SK-N-SH (cell line): ENCODE measurements around the gene NCK1. TPM values are rescaled to one million over a fixed set of nuclear protein-coding genes. Genes with fewer than 3 reads are reported as not detected.
"Not testable (repeated sequence)": the region's sequence is repeated elsewhere in the genome, so short reads cannot be mapped to it uniquely, and the experiment has no call there.

Experiments used
- CTCF ChIA-PET: fragments of 300-600, 350-600 bp; formaldehyde crosslinking; extraction: SDS; loops from one replicate; lab custom pipeline; 2021; lab: Yijun Ruan, JAX
- POLR2A ChIA-PET: fragments of 350-600 bp; sonication (Branson Sonifier 250); formaldehyde crosslinking; extraction: SDS; loops from one replicate; lab custom pipeline; 2020; ENCODE audit warnings: antibody characterized with exemption, inconsistent platforms; lab: Yijun Ruan, JAX
- DNase-seq: peaks from one replicate; pipeline ENCODE4 v3.0.0; 2012
- H2AFZ ChIP-seq: fragments of 200-600 bp; sonication (generic); 2 replicates; pipeline ENCODE4 v1.8.1; 2016; ENCODE audit warnings: antibody characterized with exemption, mild to moderate bottlenecking, low read depth
- H3F3A ChIP-seq: fragments of 200-600 bp; sonication (generic); replicated peaks from 2 replicates; pipeline ENCODE3; 2016; ENCODE audit warnings: antibody characterized with exemption, mild to moderate bottlenecking; ENCODE audit not compliant: insufficient read depth
- H3K27ac ChIP-seq, 2 experiments: fragments of 200-500 bp in 1 of 2; fragments of 200-600 bp in 1 of 2; sonication (Bioruptor generic) in 1 of 2; sonication (generic), shearing (Covaris generic) in 1 of 2; 2 replicates each; pipeline versions ENCODE4 v1.5.1 to v1.6.1; 2014 to 2016; ENCODE audit warnings: low read depth in 2 of 2, inconsistent platforms in 1 of 2, low read length in 1 of 2, mild to moderate bottlenecking in 1 of 2, mixed read lengths in 1 of 2
- H3K27me3 ChIP-seq: fragments of 200-600 bp; sonication (generic), shearing (Covaris generic); 2 replicates; pipeline ENCODE4 v1.6.1; 2016; ENCODE audit warnings: mixed run types; ENCODE audit not compliant: insufficient read depth
- H3K36me3 ChIP-seq, 2 experiments: fragments of 200-500 bp in 1 of 2; fragments of 200-600 bp in 1 of 2; sonication (Bioruptor generic) in 1 of 2; sonication (generic) in 1 of 2; replicated peaks in 1 of 2; 2 replicates each; pipeline versions ENCODE3 to v1.5.1; 2014 to 2016; ENCODE audit warnings: low read length in 1 of 2, mild to moderate bottlenecking in 1 of 2; ENCODE audit not compliant: insufficient read depth in 2 of 2, control insufficient read depth in 1 of 2
- H3K4me1 ChIP-seq, 2 experiments: fragments of 200-500 bp in 1 of 2; fragments of 200-600 bp in 1 of 2; sonication (Bioruptor generic) in 1 of 2; sonication (generic), shearing (Covaris generic) in 1 of 2; 2 replicates each; pipeline versions ENCODE4 v1.5.1 to v1.6.1; 2014 to 2016; ENCODE audit warnings: low read depth in 1 of 2, low read length in 1 of 2, mixed run types in 1 of 2; ENCODE audit not compliant: insufficient read depth in 2 of 2, control insufficient read depth in 1 of 2
- H3K4me2 ChIP-seq: fragments of 200-600 bp; sonication (generic), shearing (Covaris generic); 2 replicates; pipeline ENCODE4 v1.6.1; 2017; ENCODE audit warnings: mixed run types
- H3K4me3 ChIP-seq, 2 experiments: fragments of 200-500 bp in 1 of 2; fragments of 200-600 bp in 1 of 2; sonication (Bioruptor generic) in 1 of 2; sonication (generic), shearing (Covaris generic) in 1 of 2; 2 replicates each; pipeline versions ENCODE4 v1.5.1 to v1.8.1; 2014 to 2016; ENCODE audit warnings: low read depth in 2 of 2, inconsistent platforms in 1 of 2, low read length in 1 of 2, mild to moderate bottlenecking in 1 of 2, mixed read lengths in 1 of 2, moderate library complexity in 1 of 2
- H3K79me2 ChIP-seq: fragments of 200-600 bp; sonication (generic); 2 replicates; pipeline ENCODE4 v1.8.1; 2017; ENCODE audit warnings: mild to moderate bottlenecking; ENCODE audit not compliant: insufficient read depth
- H3K9ac ChIP-seq: fragments of 200-600 bp; sonication (generic); 2 replicates; pipeline ENCODE4 v1.6.1; 2017; ENCODE audit warnings: mixed run types
- H3K9me2 ChIP-seq: fragments of 200-600 bp; sonication (generic); 2 replicates; pipeline ENCODE4 v1.6.1; 2017; ENCODE audit warnings: mixed run types
- H3K9me3 ChIP-seq: fragments of 200-600 bp; sonication (generic); 2 replicates; pipeline ENCODE4 v1.6.1; 2017; ENCODE audit warnings: mixed run types, mild to moderate bottlenecking, moderate library complexity
- H4K20me1 ChIP-seq: fragments of 200-600 bp; sonication (generic); 2 replicates; pipeline ENCODE4 v1.6.1; 2017; ENCODE audit warnings: mild to moderate bottlenecking, mixed run types; ENCODE audit not compliant: insufficient read depth
- FOXM1 ChIP-seq: IDR thresholded peaks from 2 replicates; pipeline ENCODE4 v1.4.0; 2012; ENCODE audit warnings: low read depth, mild to moderate bottlenecking
- MAX ChIP-seq: IDR thresholded peaks from 2 replicates; pipeline ENCODE4 v1.4.0; 2012; ENCODE audit warnings: low read depth
- MEF2A ChIP-seq: IDR thresholded peaks from 2 replicates; pipeline ENCODE4 v1.4.0; 2012; ENCODE audit warnings: low read depth, borderline replicate concordance
- NFIC ChIP-seq: IDR thresholded peaks from 2 replicates; pipeline ENCODE4 v1.4.0; 2012; ENCODE audit warnings: borderline replicate concordance
- NRF1 ChIP-seq: IDR thresholded peaks from 2 replicates; pipeline ENCODE4 v1.6.1; 2012; ENCODE audit warnings: low read depth, mild to moderate bottlenecking, low read length
- RFX5 ChIP-seq: IDR thresholded peaks from 2 replicates; pipeline ENCODE4 v1.6.1; 2012; ENCODE audit warnings: mild to moderate bottlenecking, improper control_type of control experiment, low read length
- RXRA ChIP-seq: IDR thresholded peaks from 2 replicates; pipeline ENCODE4 v1.4.0; 2012; ENCODE audit warnings: low read depth, mild to moderate bottlenecking, borderline replicate concordance
- SIN3A ChIP-seq: IDR thresholded peaks from 2 replicates; pipeline ENCODE4 v1.6.1; 2012; ENCODE audit warnings: low read depth, mild to moderate bottlenecking, low read length, moderate library complexity, borderline replicate concordance
- TAF1 ChIP-seq: IDR thresholded peaks from 2 replicates; pipeline ENCODE4 v1.6.1; 2012; ENCODE audit warnings: low read depth, mild to moderate bottlenecking, low read length, moderate library complexity, borderline replicate concordance
- TEAD4 ChIP-seq: IDR thresholded peaks from 2 replicates; pipeline ENCODE4 v1.4.0; 2012; ENCODE audit warnings: mild to moderate bottlenecking, borderline replicate concordance; ENCODE audit not compliant: insufficient read depth
- USF2 ChIP-seq: fragments of 150-350 bp; IDR thresholded peaks from 2 replicates; pipeline ENCODE4 v1.6.1; 2017; ENCODE audit warnings: antibody characterized with exemption, low read length, low read depth, borderline replicate concordance
- WGBS: methylation state at CpG from one replicate; pipeline ENCODE4 v1.1.6; 2017; ENCODE audit warnings: low lambda C conversion rate; 5-methylcytosine and 5-hydroxymethylcytosine counted together
- polyA plus RNA-seq, 3 experiments: library from polyadenylated mRNA; depleted of rRNA; stranded (reverse); fragments of >200 nt; gene quantifications; 2 replicates each; pipeline ENCODE4 v1.2.3, GENCODE V29; 2012
- TF ChIP-seq, protein P1 (sequence below): IDR thresholded peaks from 2 replicates; pipeline ENCODE4; 2012

Gene NCK1
- polyA plus RNA-seq, 1 of the 3 experiments (the other 2 are of a cell fraction) = 16.2 TPM

- TF ChIP-seq USF2 (no peak), MAX (no peak), FOXM1 (no peak), SIN3A (no peak)
Measured at GRCh38 chr3:136959599-136959998, 97.6 kb downstream of the NCK1 start (continued).

GRCh38 chr3:136960838-136961836 lies 99.1 kb downstream of the NCK1 start:
- Histone ChIP-seq H3F3A (no peaks in the 10 kb centered on the region), H3K4me1 (peaks cover 2 to 11% of the 10 kb centered on the region in 2 experiments; a peak in 2 of 4 replicates), H3K9me3 (no peaks in the 10 kb centered on the region), H3K27me3 (no peaks in the 10 kb centered on the region), H3K4me3 (no peak overlapping the region), H3K27ac (no peak overlapping the region), H3K9ac (no peak overlapping the region), H3K36me3 (peaks cover 0 to 3% of the 10 kb centered on the region in 2 experiments), H3K79me2 (no peaks in the 10 kb centered on the region), H3K9me2 (no peaks in the 10 kb centered on the region), H3K4me2 (no peak overlapping the region), H2AFZ (no peak overlapping the region), H4K20me1 (no peaks in the 10 kb centered on the region)
- POLR2A ChIA-PET = no interaction called here
- DNase-seq = no peak
- TF ChIP-seq TAF1 (no peak), TEAD4 (no peak)
- 84% methylated on average over 4 of the region's 4 CpGs for WGBS
- CTCF ChIA-PET = interaction anchor here (1.2 kb wide), 1 partner anchor 570 kb away, joined by 3 read pairs; no protein-coding TSS in a partner anchor

GRCh38 chr3:136962927-136963326 lies 100.9 kb downstream of the NCK1 start:
- no peaks in the 10 kb centered on the region for H3K9me2 ChIP-seq
- no peaks in the 10 kb centered on the region for H3K27me3 ChIP-seq
- H4K20me1 ChIP-seq = no peaks in the 10 kb centered on the region
- 94% methylated on average over 1 of the region's 1 CpG for WGBS
- H3F3A ChIP-seq = no peaks in the 10 kb centered on the region
- H2AFZ ChIP-seq = no peak overlapping the region
- H3K27ac ChIP-seq = no peak overlapping the region
- peaks cover 0 to 3% of the 10 kb centered on the region in 2 experiments for H3K36me3 ChIP-seq
- no peak overlapping the region for H3K9ac ChIP-seq
- H3K4me2 ChIP-seq = no peak overlapping the region
- CTCF ChIA-PET = interaction anchor here (1.2 kb wide), 1 partner anchor 51 kb away, joined by 4 read pairs; no protein-coding TSS in a partner anchor
- H3K4me1 ChIP-seq = peaks cover 0 to 7% of the 10 kb centered on the region in 2 experiments; a peak in 1 of 4 replicates
- DNase-seq = no peak
- POLR2A ChIA-PET = no interaction called here
- TF ChIP-seq RFX5 = no peak
- no peak for TF ChIP-seq NRF1
- TF ChIP-seq, protein P1, sequence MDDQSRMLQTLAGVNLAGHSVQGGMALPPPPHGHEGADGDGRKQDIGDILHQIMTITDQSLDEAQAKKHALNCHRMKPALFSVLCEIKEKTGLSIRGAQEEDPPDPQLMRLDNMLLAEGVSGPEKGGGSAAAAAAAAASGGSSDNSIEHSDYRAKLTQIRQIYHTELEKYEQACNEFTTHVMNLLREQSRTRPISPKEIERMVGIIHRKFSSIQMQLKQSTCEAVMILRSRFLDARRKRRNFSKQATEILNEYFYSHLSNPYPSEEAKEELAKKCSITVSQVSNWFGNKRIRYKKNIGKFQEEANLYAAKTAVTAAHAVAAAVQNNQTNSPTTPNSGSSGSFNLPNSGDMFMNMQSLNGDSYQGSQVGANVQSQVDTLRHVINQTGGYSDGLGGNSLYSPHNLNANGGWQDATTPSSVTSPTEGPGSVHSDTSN = no peak
- no peak for TF ChIP-seq NFIC
- TF ChIP-seq RXRA = no peak
- TF ChIP-seq MEF2A = no peak
- H3K4me3 ChIP-seq = no peak overlapping the region
- no peaks in the 10 kb centered on the region for H3K9me3 ChIP-seq
- H3K79me2 ChIP-seq = no peaks in the 10 kb centered on the region

GRCh38 chr3:136969539-136969938 lies 107.5 kb downstream of the NCK1 start:
- H2AFZ ChIP-seq, H3K27me3 ChIP-seq, POLR2A ChIA-PET, H3K4me2 ChIP-seq, H3K9me3 ChIP-seq, H3K36me3 ChIP-seq, H3F3A ChIP-seq, DNase-seq, H3K4me3 ChIP-seq, H3K27ac ChIP-seq, H4K20me1 ChIP-seq, H3K9me2 ChIP-seq, H3K4me1 ChIP-seq, H3K9ac ChIP-seq, H3K79me2 ChIP-seq: not testable (repeated sequence)
- WGBS = 95% methylated on average over 6 of the region's 14 CpGs
- CTCF ChIA-PET = interaction anchor here (1.1 kb wide), 1 partner anchor 217 kb away, joined by 3 read pairs; the partner anchor contains the start of gene STAG1
